Left hindlimb (tissue), 1 donor: ENCODE data around the gene DBT.

Experiments
- DNase-seq: peaks from one replicate; pipeline ENCODE4 v3.0.0-alpha.2; 2018

The DBT gene

GRCh38 chr1:100184536-100184935, 65.1 kb downstream of the DBT start:
- DNase-seq: no peak

DNA sequence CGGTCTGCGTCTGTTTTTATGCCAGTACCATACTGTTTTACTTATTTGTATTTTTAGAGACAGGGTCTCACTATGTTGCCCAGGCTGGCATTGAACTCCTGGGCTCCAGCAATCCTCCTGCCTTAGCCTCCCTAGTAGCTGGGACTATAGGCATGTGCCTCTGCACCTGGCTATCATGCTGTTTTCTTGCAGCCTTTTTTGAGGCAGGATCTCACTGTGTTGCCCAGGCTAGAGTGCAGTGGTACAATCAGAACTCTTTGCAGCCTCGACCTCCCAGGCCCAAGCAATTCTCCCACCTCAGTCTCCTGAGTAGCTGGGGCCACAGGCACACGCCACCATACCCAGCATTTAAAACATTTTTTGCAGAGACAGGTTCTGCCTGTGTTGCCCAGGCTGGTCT, 66.3 kb downstream of the DBT start:
- no peak for DNase-seq

DNA sequence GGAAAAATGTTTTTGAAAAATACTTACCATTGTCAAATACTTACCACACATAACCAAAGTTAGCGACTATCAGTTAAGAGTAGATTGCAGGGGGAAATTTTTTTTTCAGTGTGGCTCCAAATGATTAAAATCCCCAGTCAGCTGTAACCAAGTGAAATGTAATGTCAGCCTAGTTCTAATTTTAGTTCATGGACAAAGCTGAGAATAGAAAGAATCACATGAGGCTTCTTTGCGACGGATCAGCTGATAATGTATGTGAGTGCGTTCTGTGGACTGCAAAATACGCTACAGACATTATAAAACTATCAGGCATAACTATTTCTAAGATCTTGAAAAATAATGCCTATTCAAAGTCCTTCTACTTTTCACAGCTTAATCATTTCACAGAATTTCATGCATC, 71.5 kb downstream of the DBT start, which contains the start of gene LRRC39:
Gene LRRC39, minus strand, starts transcription at position 166 of the 400 bp plus-strand sequence. CDS start 9,740 bp downstream, outside the sequence.
- no peak for DNase-seq

- DNase-seq: no peak
Measured at GRCh38 chr1:100177295-100178041, 72.2 kb downstream of the DBT start.

GRCh38 chr1:100168051-100168450, 81.6 kb downstream of the DBT start:
- DNase-seq: no peak

- DNase-seq: no peak
Measured at GRCh38 chr1:100164702-100165101, 84.9 kb downstream of the DBT start.

DNA sequence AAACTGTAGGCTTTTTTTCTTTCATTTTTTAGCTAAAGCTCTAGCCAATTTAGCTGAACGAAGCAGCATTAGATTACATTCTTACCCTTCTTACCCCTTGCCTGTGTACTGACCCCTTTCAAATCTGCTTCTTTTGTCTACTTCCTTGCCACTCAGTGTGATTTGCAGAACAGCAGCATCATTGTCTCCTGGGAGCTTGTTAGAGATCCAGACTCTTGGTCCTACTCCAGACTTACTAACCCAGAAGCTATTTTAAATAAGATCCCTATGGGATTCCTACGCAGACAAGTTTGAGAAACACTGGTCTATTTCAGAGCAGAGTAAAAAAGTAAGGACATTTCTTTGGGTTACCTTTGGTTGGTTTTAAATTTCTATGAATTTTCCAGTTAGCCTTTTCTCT, 85.4 kb downstream of the DBT start:
- no peak for DNase-seq

- DNase-seq: no peak
Measured at GRCh38 chr1:100162881-100163280, 86.8 kb downstream of the DBT start.

DNA sequence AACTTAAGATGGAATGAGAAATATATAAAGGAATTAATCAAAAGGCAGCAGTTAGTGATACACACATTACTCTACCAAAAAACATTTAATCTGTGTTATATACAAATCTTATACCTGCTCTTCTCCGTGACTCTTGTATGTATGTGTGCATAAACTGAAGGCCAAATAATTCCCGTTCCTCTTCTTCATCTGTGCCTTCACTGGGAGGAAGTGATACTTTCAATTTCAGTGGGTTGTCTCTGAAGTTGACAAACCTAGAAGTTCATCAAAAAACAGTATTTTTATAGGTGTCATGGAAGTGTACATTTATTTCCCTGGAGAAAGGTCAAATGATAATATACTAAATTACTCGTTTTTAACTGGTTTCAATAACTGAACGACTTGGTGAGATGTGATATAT, 97.4 kb downstream of the DBT start:
- DNase-seq: no peak

DNA sequence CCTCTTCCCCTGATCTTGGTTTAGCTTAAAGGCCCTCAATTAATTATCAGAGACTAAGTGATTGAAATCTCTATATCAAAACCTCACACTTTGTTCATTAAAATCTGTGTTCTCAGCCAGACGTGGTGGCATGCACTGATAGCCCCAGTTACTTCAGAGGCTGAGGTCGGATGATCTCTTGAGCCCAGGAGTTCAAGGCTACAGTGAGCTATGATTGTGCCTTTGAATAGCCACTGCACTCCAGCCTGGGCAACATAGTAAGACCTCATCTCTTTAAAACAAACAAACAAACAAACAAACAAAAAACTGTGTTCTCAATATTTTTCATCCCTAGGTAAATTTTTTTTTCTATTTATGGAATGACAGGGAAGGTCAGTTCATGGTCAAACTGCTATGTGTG, 98.0 kb downstream of the DBT start:
- DNase-seq: no peak

DNA sequence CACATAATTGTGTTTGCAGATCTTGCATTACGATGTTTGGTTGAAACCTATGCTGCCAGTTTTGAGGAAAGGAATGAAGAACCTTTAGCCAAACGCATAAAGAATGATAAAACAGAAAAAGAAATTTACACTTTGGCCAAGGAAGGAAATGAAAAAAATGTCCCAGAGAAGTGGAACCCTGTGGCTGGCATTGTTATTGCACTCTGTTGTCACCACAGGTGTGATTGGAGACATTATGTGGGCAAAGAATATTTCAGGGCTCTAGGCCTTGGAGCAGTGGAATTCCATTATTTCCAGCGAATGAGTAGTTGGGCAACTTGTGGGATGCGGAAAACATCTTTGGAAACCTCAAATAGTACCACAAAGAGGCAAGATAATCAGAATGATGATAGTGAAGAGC, 101.8 kb downstream of the DBT start:
- DNase-seq: no peak

- no peak for DNase-seq
Measured at GRCh38 chr1:100146958-100147357, 102.7 kb downstream of the DBT start.

DNA sequence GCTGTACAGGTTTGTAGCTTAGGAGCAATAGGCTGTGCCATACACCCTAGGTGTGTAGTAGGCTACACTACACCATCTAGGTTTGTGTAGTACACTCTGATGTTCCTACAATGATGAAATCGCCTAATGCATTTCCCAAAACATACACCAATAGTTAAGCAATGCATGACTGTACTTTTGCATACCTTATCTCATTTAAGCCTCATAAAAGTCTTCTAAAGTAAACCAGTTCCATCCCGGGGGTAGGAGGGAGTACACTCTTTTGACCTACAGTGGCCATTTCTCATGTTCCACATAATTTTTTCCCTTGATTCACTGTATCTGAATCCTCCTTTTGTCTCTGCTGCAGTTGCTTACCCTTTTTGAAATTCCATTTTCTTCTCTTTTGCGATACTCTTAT, 104.5 kb downstream of the DBT start:
- DNase-seq: no peak

DNA sequence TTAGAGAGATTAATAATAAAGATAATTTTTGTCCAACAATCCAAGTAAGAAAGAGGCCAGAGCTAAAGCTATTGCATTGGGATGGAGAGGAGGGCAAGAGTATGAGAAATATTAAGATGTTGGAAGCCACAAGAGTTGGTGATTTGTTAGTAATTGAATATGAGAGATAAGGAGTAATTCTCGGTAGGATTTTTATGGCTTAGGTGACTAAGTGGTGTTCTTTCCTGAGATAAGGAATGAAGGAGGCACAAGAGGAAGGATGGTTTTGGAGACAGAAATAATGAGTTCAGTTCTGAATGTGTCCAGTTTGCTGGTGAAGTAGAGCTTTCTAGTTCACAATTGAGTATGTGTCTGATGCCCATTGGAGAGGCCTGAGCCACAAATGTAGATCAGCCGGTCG, 107.3 kb downstream of the DBT start:
- DNase-seq: no peak

DNA sequence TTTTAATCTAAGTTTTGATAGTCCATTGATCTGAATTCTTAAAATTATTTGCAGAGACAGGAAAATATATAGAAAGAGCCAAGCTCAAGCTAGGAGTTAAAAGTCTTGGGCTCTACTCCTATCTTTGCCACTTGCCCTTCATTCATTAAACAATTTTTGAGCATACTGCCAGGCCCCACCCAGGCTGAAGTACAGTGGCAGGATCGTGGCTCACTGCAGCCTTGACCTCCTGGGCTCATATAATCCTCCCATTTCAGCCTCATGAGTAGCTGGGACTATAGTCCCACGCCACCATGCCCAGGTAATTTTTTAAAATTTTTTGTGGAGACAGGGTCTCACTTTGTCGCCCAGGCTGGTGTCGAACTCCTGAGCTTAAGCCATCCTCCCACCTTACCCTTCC, 108.4 kb downstream of the DBT start:
- no peak for DNase-seq

GRCh38 chr1:100137602-100138001, 112.0 kb downstream of the DBT start:
- no peak for DNase-seq
